ENCODE data around the gene RNASEH2C. TPM values are rescaled to one million over a fixed set of nuclear protein-coding genes. Genes with fewer than 3 reads are reported as not detected.

The RNASEH2C gene
- total RNA-seq, 1 donor from 2014 or later = 42.5 TPM

DNA sequence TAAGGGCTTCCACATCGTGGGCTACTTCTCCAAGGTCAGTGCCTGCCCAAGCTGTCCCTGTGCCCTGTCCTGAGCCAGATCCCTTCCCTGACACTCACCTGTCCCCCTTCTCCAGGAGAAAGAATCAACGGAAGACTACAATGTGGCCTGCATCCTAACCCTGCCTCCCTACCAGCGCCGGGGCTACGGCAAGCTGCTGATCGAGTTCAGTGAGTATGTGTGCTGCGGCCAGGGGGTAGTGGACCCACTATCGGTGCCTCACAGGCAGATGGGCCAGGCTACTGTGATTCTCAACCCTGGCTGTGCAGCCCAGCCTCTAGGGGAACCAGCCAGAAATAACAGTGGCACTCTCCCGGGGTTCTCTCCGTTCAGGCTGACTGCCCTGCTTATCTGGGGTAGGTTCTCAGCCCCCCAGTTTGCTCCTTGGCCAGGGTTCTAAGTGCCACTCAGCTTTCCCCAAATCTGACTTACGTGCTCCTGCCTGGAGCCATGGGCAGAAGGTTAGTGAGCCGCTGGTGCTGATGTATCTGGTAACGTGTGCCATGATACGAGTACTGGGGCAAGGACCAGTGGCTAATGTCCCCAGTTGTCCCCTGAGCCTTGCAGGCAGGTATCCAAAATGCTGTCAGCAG lies 3.7 kb downstream of the RNASEH2C start:
- no peaks in the 10 kb centered on the region for H3K9me3 ChIP-seq
- H3K4me3 ChIP-seq = no peak overlapping the region
- H3K4me1 ChIP-seq = peaks cover 29% of the 10 kb centered on the region
- DNase-seq = no peak
- H3K27me3 ChIP-seq = no peaks in the 10 kb centered on the region
- TF ChIP-seq, protein P1, sequence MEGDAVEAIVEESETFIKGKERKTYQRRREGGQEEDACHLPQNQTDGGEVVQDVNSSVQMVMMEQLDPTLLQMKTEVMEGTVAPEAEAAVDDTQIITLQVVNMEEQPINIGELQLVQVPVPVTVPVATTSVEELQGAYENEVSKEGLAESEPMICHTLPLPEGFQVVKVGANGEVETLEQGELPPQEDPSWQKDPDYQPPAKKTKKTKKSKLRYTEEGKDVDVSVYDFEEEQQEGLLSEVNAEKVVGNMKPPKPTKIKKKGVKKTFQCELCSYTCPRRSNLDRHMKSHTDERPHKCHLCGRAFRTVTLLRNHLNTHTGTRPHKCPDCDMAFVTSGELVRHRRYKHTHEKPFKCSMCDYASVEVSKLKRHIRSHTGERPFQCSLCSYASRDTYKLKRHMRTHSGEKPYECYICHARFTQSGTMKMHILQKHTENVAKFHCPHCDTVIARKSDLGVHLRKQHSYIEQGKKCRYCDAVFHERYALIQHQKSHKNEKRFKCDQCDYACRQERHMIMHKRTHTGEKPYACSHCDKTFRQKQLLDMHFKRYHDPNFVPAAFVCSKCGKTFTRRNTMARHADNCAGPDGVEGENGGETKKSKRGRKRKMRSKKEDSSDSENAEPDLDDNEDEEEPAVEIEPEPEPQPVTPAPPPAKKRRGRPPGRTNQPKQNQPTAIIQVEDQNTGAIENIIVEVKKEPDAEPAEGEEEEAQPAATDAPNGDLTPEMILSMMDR (IDR thresholded peaks at IDR 0.05) = no peak
- intact Hi-C loops (cut with DNase I) = loop anchor here (10.0 kb wide), 1 partner anchor 98 kb away; no protein-coding TSS in a partner anchor
- H3K36me3 ChIP-seq = peaks cover 69% of the 10 kb centered on the region
- no peak overlapping the region for H3K27ac ChIP-seq
- ATAC-seq = no peak

DNA sequence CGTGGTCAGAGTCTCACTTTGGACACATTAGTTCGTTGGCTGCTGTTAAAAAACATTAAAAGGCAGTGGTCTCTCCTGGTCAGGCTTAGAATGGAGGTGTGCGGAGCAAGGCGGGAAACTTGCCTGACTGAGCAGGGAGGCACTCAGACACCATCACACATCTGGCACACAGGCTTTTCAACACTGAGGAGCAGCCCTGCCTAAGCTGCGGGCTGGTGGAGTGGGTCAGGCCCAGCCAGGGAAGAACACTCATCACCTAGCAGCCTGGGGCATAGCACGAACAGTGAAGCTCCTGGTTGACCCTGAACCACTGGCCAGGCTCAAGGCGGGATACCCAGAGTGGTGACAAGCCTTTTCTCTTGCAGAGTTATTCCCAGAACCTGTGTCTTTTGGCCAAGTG lies 4.3 kb downstream of the RNASEH2C start:
- Histone ChIP-seq H3K4me3 (no peak overlapping the region), H3K27ac (no peak overlapping the region), H3K4me1 (peaks cover 29% of the 10 kb centered on the region), H3K36me3 (peaks cover 69% of the 10 kb centered on the region), H3K27me3 (no peaks in the 10 kb centered on the region), H3K9me3 (no peaks in the 10 kb centered on the region)
- TF ChIP-seq, protein P1 (IDR thresholded peaks at IDR 0.05) = no peak
- DNase-seq (no peak), ATAC-seq (no peak)
- intact Hi-C loops (cut with DNase I) = loop anchor here (10.0 kb wide), 1 partner anchor 98 kb away; no protein-coding TSS in a partner anchor

DNA sequence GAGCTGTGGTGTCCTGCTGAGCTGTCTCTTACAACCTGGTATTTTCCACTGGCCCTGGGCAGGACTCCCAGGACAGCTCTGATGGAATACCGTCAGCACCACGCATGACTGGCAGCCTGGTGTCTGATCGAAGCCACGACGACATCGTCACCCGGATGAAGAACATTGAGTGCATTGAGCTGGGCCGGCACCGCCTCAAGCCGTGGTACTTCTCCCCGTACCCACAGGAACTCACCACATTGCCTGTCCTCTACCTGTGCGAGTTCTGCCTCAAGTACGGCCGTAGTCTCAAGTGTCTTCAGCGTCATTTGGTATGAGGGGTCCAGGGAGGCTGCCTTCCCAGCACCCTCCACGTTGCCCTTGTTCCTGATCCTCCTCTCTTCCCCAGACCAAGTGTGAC lies 6.2 kb downstream of the RNASEH2C start:
- TF ChIP-seq, protein P1 (IDR thresholded peaks at IDR 0.05) = no peak
- H3K9me3 ChIP-seq = no peaks in the 10 kb centered on the region
- peaks cover 23% of the 10 kb centered on the region for H3K4me1 ChIP-seq
- ATAC-seq (no peak), DNase-seq (no peak)
- H3K4me3 ChIP-seq = no peak overlapping the region
- H3K36me3 ChIP-seq = peaks cover 67% of the 10 kb centered on the region
- intact Hi-C loops (cut with DNase I) = loop anchor here (10.0 kb wide), 1 partner anchor 100 kb away; no protein-coding TSS in a partner anchor
- H3K27ac ChIP-seq = no peak overlapping the region
- H3K27me3 ChIP-seq = no peaks in the 10 kb centered on the region

DNA sequence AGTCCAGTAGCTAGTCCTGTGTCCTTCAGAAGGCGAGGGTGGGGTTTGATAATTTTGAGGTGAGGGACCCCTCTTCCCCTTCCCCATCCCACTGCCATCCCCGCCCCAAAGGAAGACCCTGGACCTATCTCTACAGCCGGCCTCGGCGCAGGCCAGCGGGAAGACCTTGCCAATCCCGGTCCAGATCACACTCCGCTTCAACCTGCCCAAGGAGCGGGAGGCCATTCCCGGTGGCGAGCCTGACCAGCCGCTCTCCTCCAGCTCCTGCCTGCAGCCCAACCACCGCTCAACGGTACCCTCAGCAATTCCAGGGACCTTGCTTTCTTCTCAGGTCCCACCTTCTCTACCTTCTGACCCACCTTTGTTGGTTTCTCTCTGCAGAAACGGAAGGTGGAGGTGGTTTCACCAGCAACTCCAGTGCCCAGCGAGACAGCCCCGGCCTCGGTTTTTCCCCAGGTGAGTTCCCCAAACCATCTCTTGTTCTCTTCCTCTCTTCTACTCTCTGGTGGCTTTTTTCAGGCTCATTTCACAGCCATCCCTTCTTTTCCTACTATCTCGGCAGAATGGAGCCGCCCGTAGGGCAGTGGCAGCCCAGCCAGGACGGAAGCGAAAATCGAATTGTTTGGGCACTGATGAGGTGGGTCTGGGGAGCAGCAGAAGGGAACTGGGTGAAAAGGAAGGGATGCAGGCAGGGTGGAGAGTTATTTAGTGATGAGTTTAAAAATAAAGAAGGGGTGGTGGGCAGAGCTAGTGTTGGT lies 7.2 kb downstream of the RNASEH2C start:
- Histone ChIP-seq H3K4me3 (peak overlapping the region; percentile 65), H3K36me3 (peaks cover 57% of the 10 kb centered on the region), H3K4me1 (peaks cover 13% of the 10 kb centered on the region), H3K27me3 (no peaks in the 10 kb centered on the region), H3K9me3 (no peaks in the 10 kb centered on the region), H3K27ac (peak overlapping the region; percentile 98)
- intact Hi-C loops (cut with DNase I) = loop anchor here (10.0 kb wide), 1 partner anchor 101 kb away; no protein-coding TSS in a partner anchor
- no peak for ATAC-seq
- DNase-seq = no peak
- TF ChIP-seq, protein P1 (IDR thresholded peaks at IDR 0.05) = no peak

DNA sequence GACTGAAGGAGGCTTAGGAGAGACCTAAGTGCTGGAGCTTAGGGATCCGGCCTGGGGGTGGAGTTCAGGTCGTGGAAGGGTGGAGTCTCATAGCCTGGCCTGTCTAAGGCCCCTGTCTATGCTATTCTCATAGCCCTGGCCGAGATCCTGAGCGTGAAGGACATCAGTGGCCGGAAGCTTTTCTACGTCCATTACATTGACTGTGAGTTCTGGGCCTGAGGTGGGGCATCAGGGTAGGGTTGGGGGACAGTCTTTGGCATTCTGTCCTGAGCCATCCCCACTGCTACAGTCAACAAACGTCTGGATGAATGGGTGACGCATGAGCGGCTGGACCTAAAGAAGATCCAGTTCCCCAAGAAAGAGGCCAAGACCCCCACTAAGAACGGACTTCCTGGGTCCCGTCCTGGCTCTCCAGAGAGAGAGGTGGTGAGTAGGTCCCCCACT lies 7.9 kb downstream of the RNASEH2C start:
- ATAC-seq (no peak), DNase-seq (no peak)
- Histone ChIP-seq H3K27me3 (no peaks in the 10 kb centered on the region), H3K4me1 (peaks cover 10% of the 10 kb centered on the region), H3K4me3 (peak overlapping the region; percentile 65), H3K9me3 (no peaks in the 10 kb centered on the region), H3K36me3 (peaks cover 50% of the 10 kb centered on the region), H3K27ac (peak overlapping the region; percentile 98)
- TF ChIP-seq, protein P1 (IDR thresholded peaks at IDR 0.05) = no peak
- intact Hi-C loops (cut with DNase I) = loop anchor here (10.0 kb wide), 1 partner anchor 102 kb away; no protein-coding TSS in a partner anchor
